Stomach (tissue), 4 donors: ENCODE results near the gene KIT.

Source experiments
- EP300 ChIP-seq: sonication (generic); formaldehyde crosslinking; IDR thresholded peaks from one replicate; pipeline ENCODE4 v1.6.1; 2017; ENCODE audit warnings: antibody characterized with exemption
- POLR2A ChIP-seq, 4 donors: fragments of 450-650 bp; IDR thresholded peaks; one replicate each; pipeline ENCODE4 v1.6.1; 2016; ENCODE audit warnings: antibody characterized with exemption in 4 of 4, control low read depth in 2 of 4, mild to moderate bottlenecking in 1 of 4, moderate library complexity in 1 of 4
- POLR2AphosphoS5 ChIP-seq, 3 donors: sonication (generic); formaldehyde crosslinking; IDR thresholded peaks; one replicate each; pipeline ENCODE4 v1.6.1; 2016; ENCODE audit warnings: antibody characterized with exemption in 3 of 3
- TF ChIP-seq, protein P1 (sequence below), 7 experiments: fragments of 450-650 bp in 4 of 7; fragments of 200-600 bp in 3 of 7; sonication (generic) in 3 of 7; IDR thresholded peaks; one replicate each; pipeline ENCODE4 v1.5.1; 2016 to 2019; ENCODE audit warnings: antibody characterized with exemption in 7 of 7, control low read depth in 2 of 7, mild to moderate bottlenecking in 1 of 7

DNA sequence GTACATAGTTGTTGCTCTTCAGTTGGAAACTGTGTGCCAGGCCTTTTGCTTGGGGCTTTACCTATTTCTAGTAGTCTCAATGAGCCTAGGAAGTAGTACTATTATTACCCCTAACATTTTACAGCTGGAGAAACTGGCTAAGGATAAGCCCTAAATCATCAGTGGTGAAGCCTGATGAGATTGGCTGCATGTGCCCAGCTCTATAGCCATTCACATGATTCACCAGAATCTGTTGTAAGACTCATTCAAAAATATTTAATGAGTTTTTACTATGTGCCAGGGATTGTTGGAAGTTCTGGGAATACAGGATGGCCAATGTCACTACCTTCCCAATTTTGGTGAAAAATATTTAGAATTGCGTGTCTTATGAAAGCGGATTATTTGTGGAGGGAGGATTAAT lies 2.8 kb downstream of the KIT start:
- no peak for TF ChIP-seq POLR2A (IDR thresholded peaks at IDR 0.05)
- no peak for TF ChIP-seq POLR2AphosphoS5 (IDR thresholded peaks at IDR 0.05)
- TF ChIP-seq, protein P1, sequence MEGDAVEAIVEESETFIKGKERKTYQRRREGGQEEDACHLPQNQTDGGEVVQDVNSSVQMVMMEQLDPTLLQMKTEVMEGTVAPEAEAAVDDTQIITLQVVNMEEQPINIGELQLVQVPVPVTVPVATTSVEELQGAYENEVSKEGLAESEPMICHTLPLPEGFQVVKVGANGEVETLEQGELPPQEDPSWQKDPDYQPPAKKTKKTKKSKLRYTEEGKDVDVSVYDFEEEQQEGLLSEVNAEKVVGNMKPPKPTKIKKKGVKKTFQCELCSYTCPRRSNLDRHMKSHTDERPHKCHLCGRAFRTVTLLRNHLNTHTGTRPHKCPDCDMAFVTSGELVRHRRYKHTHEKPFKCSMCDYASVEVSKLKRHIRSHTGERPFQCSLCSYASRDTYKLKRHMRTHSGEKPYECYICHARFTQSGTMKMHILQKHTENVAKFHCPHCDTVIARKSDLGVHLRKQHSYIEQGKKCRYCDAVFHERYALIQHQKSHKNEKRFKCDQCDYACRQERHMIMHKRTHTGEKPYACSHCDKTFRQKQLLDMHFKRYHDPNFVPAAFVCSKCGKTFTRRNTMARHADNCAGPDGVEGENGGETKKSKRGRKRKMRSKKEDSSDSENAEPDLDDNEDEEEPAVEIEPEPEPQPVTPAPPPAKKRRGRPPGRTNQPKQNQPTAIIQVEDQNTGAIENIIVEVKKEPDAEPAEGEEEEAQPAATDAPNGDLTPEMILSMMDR (IDR thresholded peaks at IDR 0.05), result no peak
- TF ChIP-seq EP300, result no peak
